ENCODE results near the gene MSMO1.
A peak's percentile ranks its signal among the peaks of the same experiment; 100 is the strongest.
"Not testable (repeated sequence)": the region's sequence is repeated elsewhere in the genome, so short reads cannot be mapped to it uniquely, and the experiment has no call there.

MSMO1 gene

DNA sequence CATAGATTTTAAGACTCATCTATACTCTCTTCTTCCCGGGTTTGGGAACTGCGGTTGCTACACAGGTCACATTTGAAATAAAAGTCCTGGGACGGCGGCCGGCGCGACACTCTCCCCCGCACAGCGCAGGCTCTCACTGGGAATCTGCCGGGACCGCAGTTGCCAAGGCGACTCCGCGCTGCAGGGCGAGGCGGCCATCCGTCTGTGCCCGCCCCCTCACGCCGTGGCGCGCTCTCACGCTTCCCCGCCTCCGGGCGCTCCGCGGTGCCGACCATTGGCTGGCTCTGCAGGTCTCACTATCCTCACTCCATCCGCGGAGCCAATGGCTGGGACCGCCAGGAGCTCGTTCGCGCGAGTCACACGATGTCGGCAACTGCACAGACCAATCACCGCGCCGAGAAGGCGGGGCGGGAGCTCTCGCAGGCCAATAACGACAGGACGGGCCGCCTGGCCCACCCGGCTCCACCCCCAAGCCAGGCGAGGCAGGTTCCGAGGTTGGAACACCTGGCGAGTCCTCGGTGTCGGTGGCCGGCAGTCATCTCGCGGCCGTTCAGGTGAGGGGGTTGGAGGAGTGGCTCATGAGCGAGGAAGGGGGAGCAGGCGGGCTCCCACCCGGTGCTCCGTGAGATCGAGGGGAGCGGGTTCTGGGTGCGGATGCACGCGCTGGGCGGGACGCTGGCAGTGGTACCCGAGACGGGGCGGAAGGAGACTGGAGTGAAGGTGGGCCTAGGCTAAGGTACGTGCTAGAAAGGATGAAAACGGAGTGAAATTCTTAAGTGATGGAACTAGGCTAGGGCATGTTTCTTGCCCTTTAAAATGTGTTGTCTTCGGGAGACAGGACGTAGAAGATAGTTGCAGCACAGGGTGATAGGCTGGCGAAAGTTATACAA, at the start of gene MSMO1:
TSS of gene MSMO1 (plus strand) at position 459 of the 890 bp plus-strand sequence. CDS start 5,702 bp downstream, outside the sequence.
- H3K79me2 ChIP-seq (ENCODE audit: control insufficient read depth, low read length): peaks cover 56% of the 10 kb centered on the region
- no peaks in the 10 kb centered on the region for H3F3A ChIP-seq (ENCODE audit: control insufficient read depth, insufficient read depth)
- no peak for TF ChIP-seq EZH2phosphoT487 (IDR thresholded peaks at IDR 0.05; ENCODE audit: borderline replicate concordance, low read length)
- TF ChIP-seq, protein P1, sequence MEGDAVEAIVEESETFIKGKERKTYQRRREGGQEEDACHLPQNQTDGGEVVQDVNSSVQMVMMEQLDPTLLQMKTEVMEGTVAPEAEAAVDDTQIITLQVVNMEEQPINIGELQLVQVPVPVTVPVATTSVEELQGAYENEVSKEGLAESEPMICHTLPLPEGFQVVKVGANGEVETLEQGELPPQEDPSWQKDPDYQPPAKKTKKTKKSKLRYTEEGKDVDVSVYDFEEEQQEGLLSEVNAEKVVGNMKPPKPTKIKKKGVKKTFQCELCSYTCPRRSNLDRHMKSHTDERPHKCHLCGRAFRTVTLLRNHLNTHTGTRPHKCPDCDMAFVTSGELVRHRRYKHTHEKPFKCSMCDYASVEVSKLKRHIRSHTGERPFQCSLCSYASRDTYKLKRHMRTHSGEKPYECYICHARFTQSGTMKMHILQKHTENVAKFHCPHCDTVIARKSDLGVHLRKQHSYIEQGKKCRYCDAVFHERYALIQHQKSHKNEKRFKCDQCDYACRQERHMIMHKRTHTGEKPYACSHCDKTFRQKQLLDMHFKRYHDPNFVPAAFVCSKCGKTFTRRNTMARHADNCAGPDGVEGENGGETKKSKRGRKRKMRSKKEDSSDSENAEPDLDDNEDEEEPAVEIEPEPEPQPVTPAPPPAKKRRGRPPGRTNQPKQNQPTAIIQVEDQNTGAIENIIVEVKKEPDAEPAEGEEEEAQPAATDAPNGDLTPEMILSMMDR (IDR thresholded peaks at IDR 0.05; ENCODE audit: low read depth, low read length, poor library complexity, severe bottlenecking): no peak
- no peaks in the 10 kb centered on the region for H3K9me2 ChIP-seq (replicated peaks; ENCODE audit: control insufficient read depth, low read length)
- H3K4me3 ChIP-seq (ENCODE audit: low read length): peak within 1 kb of the TSS; percentile 92
- peaks cover 34% of the 10 kb centered on the region for H4K20me1 ChIP-seq (ENCODE audit: control insufficient read depth, insufficient read depth, low read depth, low read length)
- peaks cover 61% of the 10 kb centered on the region for H3K36me3 ChIP-seq (ENCODE audit: control insufficient read depth, low read length)
- H3K4me1 ChIP-seq (ENCODE audit: control insufficient read depth, low read length): peaks cover 46% of the 10 kb centered on the region
- peaks cover 8% of the 10 kb centered on the region; the same call in 1 of the 2 replicates for H3K9me3 ChIP-seq (ENCODE audit: control insufficient read depth, insufficient read depth, low read length)
- peak within 1 kb of the TSS; percentile 89 for H3K27ac ChIP-seq (ENCODE audit: low read depth, low read length)
- peak within 1 kb of the TSS; percentile 77 for H3K4me2 ChIP-seq (ENCODE audit: low read length)
- no peaks in the 10 kb centered on the region for H3K27me3 ChIP-seq (ENCODE audit: control insufficient read depth, low read length)

DNA sequence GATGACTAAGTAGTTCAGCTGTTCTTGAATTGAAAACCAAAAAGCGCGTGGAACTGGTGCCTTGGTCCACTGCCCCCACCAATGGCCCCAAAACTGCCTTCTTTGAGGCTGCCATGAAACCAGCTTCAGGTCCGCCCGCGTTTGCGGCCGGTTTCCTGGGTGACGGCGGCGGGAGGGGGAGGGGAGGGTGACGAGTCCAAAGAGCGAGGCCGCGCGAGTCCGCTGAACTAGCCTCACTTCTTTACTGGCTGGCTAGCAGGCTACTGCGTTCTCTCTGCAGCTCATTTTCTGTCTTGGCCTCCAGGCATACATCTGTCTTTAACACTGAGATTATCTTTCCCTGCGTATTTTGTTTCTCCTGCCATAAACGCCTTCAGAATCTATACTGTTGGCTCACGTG, 47.9 kb upstream of the MSMO1 start:
- H3K79me2 ChIP-seq (ENCODE audit: control insufficient read depth, low read length); H3K4me1 ChIP-seq (ENCODE audit: control insufficient read depth, low read length); H3F3A ChIP-seq (ENCODE audit: control insufficient read depth, insufficient read depth); H4K20me1 ChIP-seq (ENCODE audit: control insufficient read depth, insufficient read depth, low read depth, low read length); H3K9me2 ChIP-seq (replicated peaks; ENCODE audit: control insufficient read depth, low read length); H3K4me3 ChIP-seq (ENCODE audit: low read length); H3K4me2 ChIP-seq (ENCODE audit: low read length); H3K27ac ChIP-seq (ENCODE audit: low read depth, low read length); H3K27me3 ChIP-seq (ENCODE audit: control insufficient read depth, low read length); H3K36me3 ChIP-seq (ENCODE audit: control insufficient read depth, low read length); H3K9me3 ChIP-seq (ENCODE audit: control insufficient read depth, insufficient read depth, low read length): not testable (repeated sequence)

DNA sequence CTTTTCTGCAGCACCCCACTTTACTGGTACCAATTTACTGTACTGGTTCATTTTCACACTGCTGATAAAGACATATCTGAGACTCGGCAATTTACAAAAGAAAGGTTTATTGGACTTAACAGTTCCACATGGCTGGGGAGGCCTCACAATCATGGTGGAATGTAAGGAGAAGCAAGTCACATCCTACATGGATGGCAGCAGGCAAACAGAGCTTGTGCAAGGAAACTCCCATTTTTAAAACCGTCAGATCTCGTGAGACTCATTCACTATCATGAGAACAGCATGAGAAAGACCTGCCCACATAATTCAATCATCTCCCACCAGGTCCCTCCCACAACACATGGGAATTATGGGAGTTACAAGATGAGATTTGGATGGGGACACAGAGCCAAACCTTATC, 42.8 kb upstream of the MSMO1 start:
- not testable (repeated sequence) for H3K9me3 ChIP-seq (ENCODE audit: control insufficient read depth, insufficient read depth, low read length); H3K4me2 ChIP-seq (ENCODE audit: low read length); H3K9me2 ChIP-seq (replicated peaks; ENCODE audit: control insufficient read depth, low read length); H3K36me3 ChIP-seq (ENCODE audit: control insufficient read depth, low read length); H3F3A ChIP-seq (ENCODE audit: control insufficient read depth, insufficient read depth); H3K27ac ChIP-seq (ENCODE audit: low read depth, low read length); H3K4me3 ChIP-seq (ENCODE audit: low read length); H3K27me3 ChIP-seq (ENCODE audit: control insufficient read depth, low read length); H4K20me1 ChIP-seq (ENCODE audit: control insufficient read depth, insufficient read depth, low read depth, low read length); H3K79me2 ChIP-seq (ENCODE audit: control insufficient read depth, low read length)
- peaks cover 35% of the 10 kb centered on the region for H3K4me1 ChIP-seq (ENCODE audit: control insufficient read depth, low read length)

DNA sequence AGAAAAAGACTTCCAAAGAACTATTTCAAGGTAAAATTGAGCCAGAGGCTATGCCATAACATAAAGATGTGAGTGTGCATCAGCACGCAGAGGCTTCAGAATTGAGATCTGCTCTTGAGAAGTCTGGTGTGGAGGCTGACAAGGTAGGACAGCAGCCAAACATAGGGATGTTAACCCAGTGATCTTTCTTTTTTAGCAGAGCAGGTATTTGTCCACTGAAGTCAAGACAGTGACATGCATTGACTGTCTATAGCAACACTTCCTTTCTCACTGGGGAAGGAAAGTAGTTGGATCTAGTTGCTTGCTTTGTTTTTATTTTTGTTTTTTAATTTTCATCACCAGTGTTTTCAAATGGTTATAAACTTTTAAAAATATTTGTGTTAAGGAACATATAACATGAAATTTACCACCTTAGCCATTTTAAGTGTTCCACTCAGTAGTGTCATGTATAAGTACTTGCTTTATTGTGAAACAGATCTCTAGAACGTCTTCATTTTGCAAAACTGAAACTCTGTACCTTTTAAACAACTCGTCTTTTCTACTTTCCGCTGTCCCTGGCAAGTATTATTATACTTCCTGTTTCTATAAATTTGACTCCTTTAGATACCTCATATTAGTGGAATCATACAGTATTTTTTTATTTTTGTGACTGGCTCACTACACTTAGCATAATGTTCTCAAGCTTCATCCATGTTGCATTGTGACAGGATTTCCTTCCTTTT, 40.7 kb upstream of the MSMO1 start:
- H3K36me3 ChIP-seq (ENCODE audit: control insufficient read depth, low read length); H4K20me1 ChIP-seq (ENCODE audit: control insufficient read depth, insufficient read depth, low read depth, low read length); H3K9me3 ChIP-seq (ENCODE audit: control insufficient read depth, insufficient read depth, low read length); H3K9me2 ChIP-seq (replicated peaks; ENCODE audit: control insufficient read depth, low read length); H3F3A ChIP-seq (ENCODE audit: control insufficient read depth, insufficient read depth); H3K27me3 ChIP-seq (ENCODE audit: control insufficient read depth, low read length); H3K79me2 ChIP-seq (ENCODE audit: control insufficient read depth, low read length): not testable (repeated sequence)
- peak overlapping the region; percentile 54 for H3K27ac ChIP-seq (ENCODE audit: low read depth, low read length)
- peak overlapping the region; percentile 34; the same call in 1 of the 2 replicates for H3K4me3 ChIP-seq (ENCODE audit: low read length)
- H3K4me2 ChIP-seq (ENCODE audit: low read length): peak overlapping the region; percentile 58
- peaks cover 46% of the 10 kb centered on the region for H3K4me1 ChIP-seq (ENCODE audit: control insufficient read depth, low read length)

Measured in DOHH2 (cell line).